HEK293 (cell line): Measurements from ENCODE around the gene RPS15.

Experiments used
- CTCF ChIA-PET: fragments of 350-600 bp; formaldehyde crosslinking; extraction: SDS; loops from one replicate; lab custom pipeline; 2021; ENCODE audit warnings: antibody characterized with exemption; lab: Yijun Ruan, JAX
- POLR2A ChIA-PET: fragments of 300-600 bp; formaldehyde crosslinking; extraction: SDS; loops from one replicate; lab custom pipeline; 2020; ENCODE audit warnings: antibody characterized with exemption, inconsistent platforms; lab: Yijun Ruan, JAX
- H3K27ac ChIP-seq: fragments of 200-500 bp; sonication (Bioruptor generic); 2 replicates; pipeline ENCODE4 v1.5.1; 2014; ENCODE audit warnings: low read depth, low read length, control low read depth, inconsistent platforms; ENCODE audit errors: extremely low read depth
- H3K36me3 ChIP-seq, 2 experiments: fragments of 200-500 bp in 1 of 2; sonication (Bioruptor generic) in 1 of 2; 1 replicate in 1 of 2; 2 replicates in 1 of 2; pipeline ENCODE4 v1.5.1; 2014 to 2017; ENCODE audit warnings: inconsistent platforms in 2 of 2, low read length in 2 of 2; ENCODE audit not compliant: control insufficient read depth in 2 of 2, insufficient read depth in 1 of 2
- H3K4me1 ChIP-seq: fragments of 200-500 bp; sonication (Bioruptor generic); 2 replicates; pipeline ENCODE4 v1.5.1; 2014; ENCODE audit warnings: mild to moderate bottlenecking, low read length, inconsistent platforms; ENCODE audit not compliant: control insufficient read depth, insufficient read depth
- H3K4me3 ChIP-seq: 2 replicates; pipeline ENCODE4 v1.5.1; 2011; ENCODE audit warnings: low read depth, mild to moderate bottlenecking, control low read depth, low read length, moderate library complexity
- H3K9me3 ChIP-seq: fragments of 200-500 bp; sonication (Bioruptor generic); 2 replicates; pipeline ENCODE4 v1.5.1; 2014; ENCODE audit warnings: low read depth, low read length, inconsistent platforms; ENCODE audit not compliant: control insufficient read depth, insufficient read depth
- EGR2 ChIP-seq: fragments of 450-650 bp; formaldehyde crosslinking; IDR thresholded peaks from 2 replicates; pipeline ENCODE4 v1.5.1; 2016; ENCODE audit warnings: low read depth, missing biosample characterization, missing genetic modification characterization
- GLIS1 ChIP-seq: fragments of 450-650 bp; formaldehyde crosslinking; IDR thresholded peaks from 2 replicates; pipeline ENCODE4 v1.5.1; 2016; ENCODE audit warnings: missing biosample characterization, missing genetic modification characterization
- GLIS2 ChIP-seq: fragments of 450-650 bp; formaldehyde crosslinking; IDR thresholded peaks from 2 replicates; pipeline ENCODE4 v1.5.1; 2016; ENCODE audit warnings: missing biosample characterization, missing genetic modification characterization
- IKZF3 ChIP-seq: fragments of 450-650 bp; IDR thresholded peaks from 2 replicates; pipeline ENCODE4 v1.5.0; 2018; ENCODE audit warnings: missing biosample characterization, mild to moderate bottlenecking, missing genetic modification characterization, moderate library complexity
- KLF1 ChIP-seq: fragments of 450-650 bp; formaldehyde crosslinking; IDR thresholded peaks from 2 replicates; pipeline ENCODE4 v1.5.1; 2016; ENCODE audit warnings: missing biosample characterization, missing genetic modification characterization
- KLF10 ChIP-seq: fragments of 450-650 bp; IDR thresholded peaks from 2 replicates; pipeline ENCODE4 v1.5.1; 2018; ENCODE audit warnings: missing biosample characterization, mild to moderate bottlenecking, missing genetic modification characterization
- KLF7 ChIP-seq: fragments of 450-650 bp; formaldehyde crosslinking; IDR thresholded peaks from 2 replicates; pipeline ENCODE4 v1.5.1; 2016; ENCODE audit warnings: missing biosample characterization, missing genetic modification characterization, borderline replicate concordance
- KLF8 ChIP-seq: fragments of 450-650 bp; formaldehyde crosslinking; IDR thresholded peaks from 2 replicates; pipeline ENCODE4 v1.5.1; 2016; ENCODE audit warnings: missing biosample characterization, missing genetic modification characterization
- REPIN1 ChIP-seq: fragments of 450-650 bp; formaldehyde crosslinking; IDR thresholded peaks from 2 replicates; pipeline ENCODE4 v1.5.1; 2017; ENCODE audit warnings: missing biosample characterization, missing genetic modification characterization, low read depth
- SP2 ChIP-seq: fragments of 450-650 bp; formaldehyde crosslinking; IDR thresholded peaks from 2 replicates; pipeline ENCODE4 v1.5.1; 2016; ENCODE audit warnings: missing biosample characterization, missing genetic modification characterization
- WT1 ChIP-seq: fragments of 450-650 bp; formaldehyde crosslinking; IDR thresholded peaks from 2 replicates; pipeline ENCODE4 v1.5.1; 2016; ENCODE audit warnings: missing biosample characterization, missing genetic modification characterization
- ZBTB17 ChIP-seq: fragments of 450-650 bp; formaldehyde crosslinking; IDR thresholded peaks from 2 replicates; pipeline ENCODE4 v1.5.1; 2016; ENCODE audit warnings: missing biosample characterization, missing genetic modification characterization
- ZBTB8A ChIP-seq: fragments of 450-650 bp; formaldehyde crosslinking; IDR thresholded peaks from 2 replicates; pipeline ENCODE4 v1.5.1; 2016; ENCODE audit warnings: missing biosample characterization, missing genetic modification characterization
- ZFP3 ChIP-seq: fragments of 450-650 bp; formaldehyde crosslinking; IDR thresholded peaks from 2 replicates; pipeline ENCODE4 v1.5.1; 2016; ENCODE audit warnings: low read depth, missing biosample characterization, missing genetic modification characterization
- ZIC2 ChIP-seq: fragments of 450-650 bp; formaldehyde crosslinking; IDR thresholded peaks from 2 replicates; pipeline ENCODE4 v1.5.1; 2016; ENCODE audit warnings: missing biosample characterization, missing genetic modification characterization
- ZNF114 ChIP-seq: fragments of 450-650 bp; formaldehyde crosslinking; IDR thresholded peaks from 2 replicates; pipeline ENCODE4 v1.5.0; 2017; ENCODE audit warnings: missing biosample characterization, missing genetic modification characterization
- ZNF121 ChIP-seq: fragments of 450-650 bp; formaldehyde crosslinking; IDR thresholded peaks from 2 replicates; pipeline ENCODE4 v1.5.1; 2016; ENCODE audit warnings: missing biosample characterization, missing genetic modification characterization
- ZNF16 ChIP-seq: fragments of 450-650 bp; formaldehyde crosslinking; IDR thresholded peaks from 2 replicates; pipeline ENCODE4 v1.5.1; 2016; ENCODE audit warnings: low read depth, missing biosample characterization, missing genetic modification characterization
- ZNF2 ChIP-seq: fragments of 450-650 bp; formaldehyde crosslinking; IDR thresholded peaks from 2 replicates; pipeline ENCODE4 v1.5.1; 2016; ENCODE audit warnings: missing biosample characterization, missing genetic modification characterization
- ZNF23 ChIP-seq: fragments of 450-650 bp; formaldehyde crosslinking; IDR thresholded peaks from 2 replicates; pipeline ENCODE4 v1.5.1; 2016; ENCODE audit warnings: missing biosample characterization, missing genetic modification characterization, borderline replicate concordance
- ZNF548 ChIP-seq: fragments of 450-650 bp; formaldehyde crosslinking; IDR thresholded peaks from 2 replicates; pipeline ENCODE4 v1.5.1; 2016; ENCODE audit warnings: missing biosample characterization, missing genetic modification characterization
- ZNF664 ChIP-seq: fragments of 450-650 bp; formaldehyde crosslinking; IDR thresholded peaks from 2 replicates; pipeline ENCODE4 v1.5.1; 2016; ENCODE audit warnings: missing biosample characterization, missing genetic modification characterization
- ZNF768 ChIP-seq: fragments of 450-650 bp; formaldehyde crosslinking; IDR thresholded peaks from 2 replicates; pipeline ENCODE4 v1.5.1; 2018; ENCODE audit warnings: missing biosample characterization, mild to moderate bottlenecking, missing genetic modification characterization
- ZNF791 ChIP-seq: fragments of 450-650 bp; formaldehyde crosslinking; IDR thresholded peaks from 2 replicates; pipeline ENCODE4 v1.5.1; 2016; ENCODE audit warnings: missing biosample characterization, missing genetic modification characterization
- ZNF830 ChIP-seq: fragments of 450-650 bp; IDR thresholded peaks from 2 replicates; pipeline ENCODE4 v1.5.0; 2018; ENCODE audit warnings: missing biosample characterization, missing genetic modification characterization, low read depth, mild to moderate bottlenecking, moderate library complexity
- TF ChIP-seq, protein P1 (sequence below): fragments of 450-650 bp; formaldehyde crosslinking; IDR thresholded peaks from 2 replicates; pipeline ENCODE4 v1.5.1; 2017; ENCODE audit warnings: missing biosample characterization, missing genetic modification characterization
- TF ChIP-seq, protein P2 (sequence below): fragments of 450-650 bp; formaldehyde crosslinking; IDR thresholded peaks from 2 replicates; pipeline ENCODE4 v1.5.1; 2016; ENCODE audit warnings: missing biosample characterization, missing genetic modification characterization

RPS15 gene

DNA sequence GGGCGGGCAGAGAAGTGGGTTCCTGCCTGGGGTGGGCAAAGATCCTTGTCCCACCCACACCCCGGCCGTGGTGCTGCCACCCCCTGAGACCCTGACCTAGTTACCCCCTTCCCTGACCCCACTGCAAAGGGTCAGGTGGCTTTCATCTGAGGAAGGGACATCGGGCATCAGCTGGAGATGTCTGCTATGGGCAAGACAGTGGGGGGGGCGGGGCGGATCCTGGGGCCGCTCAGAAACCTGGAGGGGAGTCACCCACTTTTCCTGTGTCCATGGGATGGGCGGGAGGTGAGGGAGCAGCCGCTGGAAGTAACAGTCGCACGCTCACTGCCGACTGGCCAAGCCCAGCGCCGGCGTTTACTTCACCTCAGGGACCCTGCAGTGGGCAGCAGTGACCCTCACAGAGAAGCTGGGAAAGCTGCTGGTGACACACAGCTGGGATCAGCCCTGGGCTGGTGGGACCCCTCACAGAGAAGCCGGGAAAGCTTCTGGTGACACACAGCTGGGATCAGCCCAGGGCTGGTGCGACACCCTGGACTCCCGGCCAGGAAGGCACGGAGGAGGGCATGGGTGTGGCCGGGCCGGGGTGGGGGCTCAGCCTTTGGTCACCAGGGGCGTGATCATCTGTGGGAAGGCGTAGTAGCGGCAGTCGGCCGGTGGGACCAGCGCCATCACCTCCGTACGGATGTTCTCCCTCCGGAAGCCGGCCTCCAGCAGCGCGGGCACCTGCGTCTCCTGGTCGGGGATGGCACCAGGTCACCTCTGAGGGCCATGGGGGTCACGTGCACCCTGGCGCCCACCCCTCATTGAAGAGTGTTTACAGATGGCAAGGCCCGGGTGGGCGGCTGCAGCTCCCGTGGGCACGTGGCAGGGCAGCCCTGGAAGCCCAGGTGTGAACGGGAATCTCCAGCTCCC, 41.2 kb upstream of the RPS15 start:
- Histone ChIP-seq H3K4me3 (no peak overlapping the region), H3K9me3 (no peaks in the 10 kb centered on the region), H3K4me1 (no peaks in the 10 kb centered on the region), H3K36me3 (peaks cover 0 to 45% of the 10 kb centered on the region in 2 experiments; a peak in 2 of 3 replicates), H3K27ac (no peak overlapping the region)
- TF ChIP-seq ZNF548 (no peak), ZNF768 (tag by site-specific recombination) (0 out of 2 replicates have a peak, but pooled peaks have one; percentile 65), GLIS1 (0 out of 2 replicates have a peak, but pooled peaks have one; percentile 1), ZIC2 (tag by site-specific recombination) (peak; percentile 60; the same call in 1 of the 2 replicates), EGR2 (tag by site-specific recombination) (peak; percentile 21; the same call in 1 of the 2 replicates), ZFP3 (tag by site-specific recombination) (no peak), KLF10 (peak; percentile 13; the same call in 1 of the 2 replicates), IKZF3 (0 out of 2 replicates have a peak, but pooled peaks have one; percentile 26), ZNF114 (tag by site-specific recombination) (no peak), ZNF791 (tag by site-specific recombination) (no peak), ZBTB17 (tag by site-specific recombination) (peak; percentile 63; the same call in 1 of the 2 replicates), KLF1 (tag by site-specific recombination) (peak; percentile 51), ZNF23 (tag by site-specific recombination) (peak; percentile 95), WT1 (tag by site-specific recombination) (no peak), GLIS2 (tag by site-specific recombination) (0 out of 2 replicates have a peak, but pooled peaks have one; percentile 2), KLF8 (tag by site-specific recombination) (peak; percentile 13; the same call in 1 of the 2 replicates), SP2 (tag by site-specific recombination) (0 out of 2 replicates have a peak, but pooled peaks have one; percentile 5)
- TF ChIP-seq, protein P1, sequence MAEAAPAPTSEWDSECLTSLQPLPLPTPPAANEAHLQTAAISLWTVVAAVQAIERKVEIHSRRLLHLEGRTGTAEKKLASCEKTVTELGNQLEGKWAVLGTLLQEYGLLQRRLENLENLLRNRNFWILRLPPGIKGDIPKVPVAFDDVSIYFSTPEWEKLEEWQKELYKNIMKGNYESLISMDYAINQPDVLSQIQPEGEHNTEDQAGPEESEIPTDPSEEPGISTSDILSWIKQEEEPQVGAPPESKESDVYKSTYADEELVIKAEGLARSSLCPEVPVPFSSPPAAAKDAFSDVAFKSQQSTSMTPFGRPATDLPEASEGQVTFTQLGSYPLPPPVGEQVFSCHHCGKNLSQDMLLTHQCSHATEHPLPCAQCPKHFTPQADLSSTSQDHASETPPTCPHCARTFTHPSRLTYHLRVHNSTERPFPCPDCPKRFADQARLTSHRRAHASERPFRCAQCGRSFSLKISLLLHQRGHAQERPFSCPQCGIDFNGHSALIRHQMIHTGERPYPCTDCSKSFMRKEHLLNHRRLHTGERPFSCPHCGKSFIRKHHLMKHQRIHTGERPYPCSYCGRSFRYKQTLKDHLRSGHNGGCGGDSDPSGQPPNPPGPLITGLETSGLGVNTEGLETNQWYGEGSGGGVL = peak; percentile 34; the same call in 1 of the 2 replicates
- TF ChIP-seq, protein P2, sequence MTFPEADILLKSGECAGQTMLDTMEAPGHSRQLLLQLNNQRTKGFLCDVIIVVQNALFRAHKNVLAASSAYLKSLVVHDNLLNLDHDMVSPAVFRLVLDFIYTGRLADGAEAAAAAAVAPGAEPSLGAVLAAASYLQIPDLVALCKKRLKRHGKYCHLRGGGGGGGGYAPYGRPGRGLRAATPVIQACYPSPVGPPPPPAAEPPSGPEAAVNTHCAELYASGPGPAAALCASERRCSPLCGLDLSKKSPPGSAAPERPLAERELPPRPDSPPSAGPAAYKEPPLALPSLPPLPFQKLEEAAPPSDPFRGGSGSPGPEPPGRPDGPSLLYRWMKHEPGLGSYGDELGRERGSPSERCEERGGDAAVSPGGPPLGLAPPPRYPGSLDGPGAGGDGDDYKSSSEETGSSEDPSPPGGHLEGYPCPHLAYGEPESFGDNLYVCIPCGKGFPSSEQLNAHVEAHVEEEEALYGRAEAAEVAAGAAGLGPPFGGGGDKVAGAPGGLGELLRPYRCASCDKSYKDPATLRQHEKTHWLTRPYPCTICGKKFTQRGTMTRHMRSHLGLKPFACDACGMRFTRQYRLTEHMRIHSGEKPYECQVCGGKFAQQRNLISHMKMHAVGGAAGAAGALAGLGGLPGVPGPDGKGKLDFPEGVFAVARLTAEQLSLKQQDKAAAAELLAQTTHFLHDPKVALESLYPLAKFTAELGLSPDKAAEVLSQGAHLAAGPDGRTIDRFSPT (tag by site-specific recombination) = peak; percentile 17
- ChIA-PET POLR2A (interaction anchor here (0.6 to 2.4 kb wide), 4 partner anchors 8 to 128 kb away, joined by 3 to 7 read pairs (median 5); partner anchors contain the start of gene CIRBP), CTCF (no interaction called here)

DNA sequence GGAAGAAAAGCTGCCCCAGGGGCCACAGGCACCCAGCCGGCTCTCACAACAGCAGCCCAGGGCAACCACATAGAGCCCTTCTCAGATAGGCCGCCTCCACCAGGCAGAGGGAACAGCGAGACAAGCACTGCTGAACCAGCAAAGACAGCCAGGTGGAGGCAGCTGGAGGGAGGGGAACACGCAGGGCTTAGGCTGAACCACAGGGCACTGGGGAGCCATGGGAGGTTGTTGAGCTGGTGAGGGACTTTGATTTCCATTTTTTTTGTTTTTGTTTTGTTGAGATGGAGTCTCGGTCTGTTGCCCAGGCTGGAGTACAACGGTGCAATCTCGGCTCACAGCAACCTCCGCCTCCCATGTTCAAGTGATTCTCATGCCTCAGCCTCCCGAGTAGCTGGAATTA, 40.4 kb upstream of the RPS15 start:
- H3K4me3 ChIP-seq = no peak overlapping the region
- no peaks in the 10 kb centered on the region for H3K9me3 ChIP-seq
- H3K36me3 ChIP-seq = peaks cover 0 to 37% of the 10 kb centered on the region in 2 experiments; a peak in 1 of 3 replicates
- CTCF ChIA-PET = no interaction called here
- POLR2A ChIA-PET = interaction anchor here (0.6 to 2.4 kb wide), 5 partner anchors 9 to 129 kb away, joined by 3 to 7 read pairs (median 4); partner anchors contain the start of genes CIRBP and FAM174C
- no peak overlapping the region for H3K27ac ChIP-seq
- H3K4me1 ChIP-seq = no peaks in the 10 kb centered on the region
- peak; percentile 91 for TF ChIP-seq ZNF664
- TF ChIP-seq ZBTB8A (tag by site-specific recombination) = 0 out of 2 replicates have a peak, but pooled peaks have one; percentile 28
- peak; percentile 100 for TF ChIP-seq ZNF16 (tag by site-specific recombination)
- TF ChIP-seq ZNF121 (tag by site-specific recombination) = 0 out of 2 replicates have a peak, but pooled peaks have one; percentile 26
- TF ChIP-seq REPIN1 (tag by site-specific recombination) = peak; percentile 89; the same call in 1 of the 2 replicates
- TF ChIP-seq ZNF2 (tag by site-specific recombination) = 0 out of 2 replicates have a peak, but pooled peaks have one; percentile 19
- no peak for TF ChIP-seq ZFP3 (tag by site-specific recombination)
- no peak for TF ChIP-seq ZNF830 (tag by site-specific recombination)
- 0 out of 2 replicates have a peak, but pooled peaks have one; percentile 34 for TF ChIP-seq KLF7 (tag by site-specific recombination)
